Activated gamma-delta T cell treated with Interleukin-2 at 50 U/mL for 16 hours (primary cell): ENCODE results near the gene STPG4.

Experiments
- DNase-seq: peaks from one replicate; pipeline ENCODE4 v3.0.0-alpha.2; 2020

The STPG4 gene

GRCh38 chr2:47050021-47050760 is 104.9 kb downstream of the STPG4 start:
- DNase-seq = no peak

GRCh38 chr2:47049502-47049901 is 105.6 kb downstream of the STPG4 start:
- no peak for DNase-seq

GRCh38 chr2:47048801-47049480 is 106.2 kb downstream of the STPG4 start:
- no peak for DNase-seq

GRCh38 chr2:47046271-47046670 is 108.8 kb downstream of the STPG4 start:
- no peak for DNase-seq

GRCh38 chr2:47043891-47044239 is 111.2 kb downstream of the STPG4 start:
- DNase-seq = no peak

- no peak for DNase-seq
These were observed 111.8 kb downstream of the STPG4 start for GRCh38 chr2:47043142-47043890.

GRCh38 chr2:47041891-47042684 is 113.0 kb downstream of the STPG4 start:
- no peak for DNase-seq

GRCh38 chr2:47041063-47041462 is 114.0 kb downstream of the STPG4 start:
- no peak for DNase-seq

GRCh38 chr2:47040651-47041050 is 114.5 kb downstream of the STPG4 start:
- no peak for DNase-seq

- DNase-seq = no peak
These were observed 115.1 kb downstream of the STPG4 start for GRCh38 chr2:47039913-47040562.

GRCh38 chr2:47039489-47039870 is 115.6 kb downstream of the STPG4 start:
- no peak for DNase-seq

GRCh38 chr2:47038656-47039488 is 116.2 kb downstream of the STPG4 start:
- no peak for DNase-seq

- DNase-seq = no peak
These were observed 117.4 kb downstream of the STPG4 start for GRCh38 chr2:47037678-47038077.
